GM06990 (cell line): Measurements from ENCODE around the gene ENKD1.

Source experiments
- DNase-seq: peaks from one replicate; pipeline ENCODE4 v3.0.0-alpha.2; 2011; ENCODE audit not compliant: insufficient read length; ENCODE audit errors: extremely low read depth
- H3K27me3 ChIP-seq: replicated peaks from 2 replicates; pipeline ENCODE4 v1.6.0; 2011; ENCODE audit warnings: low read length; ENCODE audit not compliant: control insufficient read depth, insufficient read depth
- H3K36me3 ChIP-seq: 2 replicates; pipeline ENCODE4 v1.5.1; 2011; ENCODE audit warnings: low read length; ENCODE audit not compliant: control insufficient read depth, insufficient read depth
- H3K4me3 ChIP-seq: replicated peaks from 2 replicates; pipeline ENCODE4 v1.5.1; 2011; ENCODE audit warnings: low read depth, mild to moderate bottlenecking, control low read depth, low read length
- CTCF ChIP-seq: IDR thresholded peaks from 2 replicates; pipeline ENCODE4 v1.5.1; 2011; ENCODE audit warnings: low read length, control low read depth, mild to moderate bottlenecking, inconsistent platforms; ENCODE audit not compliant: insufficient read depth, poor library complexity, severe bottlenecking

The ENKD1 gene

GRCh38 chr16:67673712-67674580 is 7.4 kb upstream of the ENKD1 start:
- Histone ChIP-seq H3K27me3 (no peaks in the 10 kb centered on the region), H3K4me3 (no peak overlapping the region), H3K36me3 (peaks cover 3% of the 10 kb centered on the region)
- no peak for TF ChIP-seq CTCF
- no peak for DNase-seq

- Histone ChIP-seq H3K27me3 (no peaks in the 10 kb centered on the region), H3K36me3 (peaks cover 3% of the 10 kb centered on the region), H3K4me3 (no peak overlapping the region)
- DNase-seq: no peak
- peak; percentile 85 for TF ChIP-seq CTCF
These were observed 6.5 kb upstream of the ENKD1 start for GRCh38 chr16:67672739-67673662.

- H3K27me3 ChIP-seq: no peaks in the 10 kb centered on the region
- H3K4me3 ChIP-seq: no peak overlapping the region
- no peak for TF ChIP-seq CTCF
- no peak for DNase-seq
- H3K36me3 ChIP-seq: peaks cover 3% of the 10 kb centered on the region
These were observed 5.8 kb upstream of the ENKD1 start for GRCh38 chr16:67672306-67672705.

- Histone ChIP-seq H3K36me3 (no peaks in the 10 kb centered on the region), H3K4me3 (no peak overlapping the region), H3K27me3 (no peaks in the 10 kb centered on the region)
- TF ChIP-seq CTCF: no peak
- DNase-seq: no peak
These were observed 3.0 kb upstream of the ENKD1 start for GRCh38 chr16:67669499-67670101.

- no peak for DNase-seq
- H3K4me3 ChIP-seq: no peak overlapping the region
- no peaks in the 10 kb centered on the region for H3K36me3 ChIP-seq
- no peaks in the 10 kb centered on the region for H3K27me3 ChIP-seq
- peak; percentile 44 for TF ChIP-seq CTCF
These were observed 2.1 kb upstream of the ENKD1 start for GRCh38 chr16:67668495-67669157.
